ENCODE data around the gene SCIN.
"Not testable (repeated sequence)": the region's sequence is repeated elsewhere in the genome, so short reads cannot be mapped to it uniquely, and the experiment has no call there.

DNA sequence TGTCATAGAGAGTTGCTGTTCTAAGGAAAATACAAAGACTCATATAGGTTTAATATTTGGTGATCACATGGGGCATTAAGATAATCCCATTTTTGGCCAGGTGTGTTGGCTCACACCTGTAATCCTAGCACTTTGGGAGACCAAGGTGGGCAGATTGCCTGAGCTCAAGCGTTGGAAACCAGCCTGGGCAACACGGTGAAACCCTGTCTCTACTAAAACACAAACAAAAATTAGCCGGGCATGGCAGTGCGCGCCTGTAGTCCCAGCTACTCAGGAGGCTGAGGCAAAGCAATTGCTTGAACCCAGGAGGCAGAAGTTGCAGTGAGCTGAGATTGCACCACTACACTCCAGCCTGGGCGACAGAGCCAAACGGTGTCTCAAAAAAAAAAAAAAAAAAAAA lies 102.9 kb downstream of the SCIN start:
- TF ChIP-seq POLR2A (IDR thresholded peaks at IDR 0.05; ENCODE audit: control extremely low read depth in 1 of 2, low read depth in 2 of 2, low read length in 2 of 2); TAF1 (IDR thresholded peaks at IDR 0.05; ENCODE audit: low read depth, low read length); NRF1 (IDR thresholded peaks at IDR 0.05; ENCODE audit: low read depth, low read length); EZH2 (IDR thresholded peaks at IDR 0.05; ENCODE audit: low read depth, low read length, severe bottlenecking); EP300 (IDR thresholded peaks at IDR 0.05; ENCODE audit: borderline replicate concordance in 1 of 2, low read depth in 2 of 2, low read length in 2 of 2); YY1 (IDR thresholded peaks at IDR 0.05; ENCODE audit: low read depth, low read length); BRCA1 (IDR thresholded peaks at IDR 0.05; ENCODE audit: low read depth, low read length); GTF2F1 (IDR thresholded peaks at IDR 0.05; ENCODE audit: borderline replicate concordance, low read depth, low read length); CBX5 (IDR thresholded peaks at IDR 0.05; ENCODE audit: low read depth, low read length); TEAD4 (IDR thresholded peaks at IDR 0.05; ENCODE audit: low read depth, low read length); RAD21 (IDR thresholded peaks at IDR 0.05 in 1 of 2, conservative IDR thresholded peaks at IDR 0.05 in 1 of 2; ENCODE audit: low read depth in 2 of 2, low read length in 2 of 2): not testable (repeated sequence)
- TF ChIP-seq, protein P1, sequence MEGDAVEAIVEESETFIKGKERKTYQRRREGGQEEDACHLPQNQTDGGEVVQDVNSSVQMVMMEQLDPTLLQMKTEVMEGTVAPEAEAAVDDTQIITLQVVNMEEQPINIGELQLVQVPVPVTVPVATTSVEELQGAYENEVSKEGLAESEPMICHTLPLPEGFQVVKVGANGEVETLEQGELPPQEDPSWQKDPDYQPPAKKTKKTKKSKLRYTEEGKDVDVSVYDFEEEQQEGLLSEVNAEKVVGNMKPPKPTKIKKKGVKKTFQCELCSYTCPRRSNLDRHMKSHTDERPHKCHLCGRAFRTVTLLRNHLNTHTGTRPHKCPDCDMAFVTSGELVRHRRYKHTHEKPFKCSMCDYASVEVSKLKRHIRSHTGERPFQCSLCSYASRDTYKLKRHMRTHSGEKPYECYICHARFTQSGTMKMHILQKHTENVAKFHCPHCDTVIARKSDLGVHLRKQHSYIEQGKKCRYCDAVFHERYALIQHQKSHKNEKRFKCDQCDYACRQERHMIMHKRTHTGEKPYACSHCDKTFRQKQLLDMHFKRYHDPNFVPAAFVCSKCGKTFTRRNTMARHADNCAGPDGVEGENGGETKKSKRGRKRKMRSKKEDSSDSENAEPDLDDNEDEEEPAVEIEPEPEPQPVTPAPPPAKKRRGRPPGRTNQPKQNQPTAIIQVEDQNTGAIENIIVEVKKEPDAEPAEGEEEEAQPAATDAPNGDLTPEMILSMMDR (IDR thresholded peaks at IDR 0.05; ENCODE audit: control extremely low read depth in 1 of 3, insufficient read depth in 1 of 3, low read depth in 1 of 3, low read length in 3 of 3) = not testable (repeated sequence)
